Cardiac muscle cell (in vitro differentiated cells and primary cell): ENCODE measurements around the gene CFAP126. TPM values are rescaled to one million over a fixed set of nuclear protein-coding genes. Genes with fewer than 3 reads are reported as not detected.
A peak's percentile ranks its signal among the peaks of the same experiment; 100 is the strongest.

Experiments
- DNase-seq, 2 donors: peaks; one replicate each; pipeline versions ENCODE4 v3.0.0 to v3.0.0-alpha.2; 2010 to 2017; ENCODE audit warnings: low read depth in 1 of 2, low spot score in 1 of 2
- H3K27ac ChIP-seq: fragments of 200-600 bp; sonication (generic); 2 replicates; pipeline ENCODE4 v1.5.1; 2016
- H3K27me3 ChIP-seq: fragments of 200-600 bp; sonication (generic); 2 replicates; pipeline ENCODE4 v1.6.0; 2016; ENCODE audit warnings: control low read depth
- H3K36me3 ChIP-seq: fragments of 200-600 bp; sonication (generic); 2 replicates; pipeline ENCODE4 v1.5.1; 2016; ENCODE audit warnings: control low read depth
- H3K4me1 ChIP-seq: fragments of 200-600 bp; sonication (generic); 2 replicates; pipeline ENCODE4 v1.8.1; 2017; ENCODE audit warnings: low read depth, mild to moderate bottlenecking, mixed run types
- H3K4me3 ChIP-seq: fragments of 200-600 bp; sonication (generic); 2 replicates; pipeline ENCODE4 v1.5.1; 2016; ENCODE audit warnings: mild to moderate bottlenecking
- H3K9me3 ChIP-seq: fragments of 200-600 bp; sonication (generic); 2 replicates; pipeline ENCODE4 v1.5.1; 2017; ENCODE audit warnings: low read depth, mild to moderate bottlenecking, control low read depth
- polyA plus RNA-seq: library from polyadenylated mRNA; unstranded; fragments of >200 nt; fragmentation: Nextera tagmentation; extraction: Ambion mirVana; gene quantifications from 2 replicates; pipeline ENCODE4 v1.2.1, GENCODE V29; 2016
- total RNA-seq: library from RNA; depleted of rRNA; stranded (reverse); fragments of >200 nt; gene quantifications from 2 replicates; pipeline ENCODE4 v1.2.3, GENCODE V29; 2016
- TF ChIP-seq, protein P1 (sequence below): IDR thresholded peaks from 2 replicates; pipeline ENCODE4 v1.5.1; 2012; ENCODE audit warnings: low read depth, mild to moderate bottlenecking, low read length

CFAP126 gene
- total and polyA plus RNA-seq, 2 experiments from 2014 or later: not detected

DNA sequence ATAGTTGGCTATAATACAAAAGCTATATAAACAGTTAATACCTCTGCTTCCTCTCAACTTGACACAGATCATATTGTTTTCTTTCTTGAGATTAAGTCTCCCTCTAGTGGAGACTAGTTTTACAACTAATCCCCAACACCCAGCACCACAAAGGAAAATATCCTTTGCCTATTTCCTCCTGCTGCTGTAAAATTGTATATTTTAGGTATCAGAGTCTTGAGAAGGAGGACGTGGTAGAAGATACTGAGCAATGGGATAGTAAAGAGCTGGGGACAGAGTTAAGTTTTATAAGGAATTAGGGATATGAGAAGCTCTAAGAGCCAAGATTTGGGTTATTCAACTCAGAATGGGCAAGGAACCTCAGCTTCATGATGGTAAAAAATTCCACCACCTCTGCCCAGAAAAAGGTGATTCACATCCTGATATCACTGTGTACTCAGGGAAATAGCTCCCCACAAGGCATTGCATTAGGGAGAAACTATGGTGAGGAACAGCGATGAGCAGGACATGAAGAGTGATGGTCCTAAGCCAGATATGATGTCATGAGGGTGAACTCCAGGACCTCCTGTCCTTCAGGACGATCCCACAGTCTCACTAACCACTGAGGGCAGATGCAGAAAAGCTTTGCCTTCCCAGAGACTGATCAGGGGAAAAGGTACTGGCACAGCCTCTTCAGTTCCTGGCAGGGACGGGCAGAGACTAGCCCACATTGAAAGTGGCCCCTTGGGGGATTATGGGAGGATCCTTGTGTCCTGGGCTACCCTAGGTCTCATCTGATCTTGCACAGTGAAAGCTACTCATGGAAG is 14.7 kb upstream of the CFAP126 start:
- peak; percentile 65 to 81 for DNase-seq
- H3K27ac ChIP-seq: no peak overlapping the region
- H3K4me1 ChIP-seq: no peaks in the 10 kb centered on the region
- no peaks in the 10 kb centered on the region for H3K36me3 ChIP-seq
- no peak overlapping the region for H3K4me3 ChIP-seq
- TF ChIP-seq, protein P1, sequence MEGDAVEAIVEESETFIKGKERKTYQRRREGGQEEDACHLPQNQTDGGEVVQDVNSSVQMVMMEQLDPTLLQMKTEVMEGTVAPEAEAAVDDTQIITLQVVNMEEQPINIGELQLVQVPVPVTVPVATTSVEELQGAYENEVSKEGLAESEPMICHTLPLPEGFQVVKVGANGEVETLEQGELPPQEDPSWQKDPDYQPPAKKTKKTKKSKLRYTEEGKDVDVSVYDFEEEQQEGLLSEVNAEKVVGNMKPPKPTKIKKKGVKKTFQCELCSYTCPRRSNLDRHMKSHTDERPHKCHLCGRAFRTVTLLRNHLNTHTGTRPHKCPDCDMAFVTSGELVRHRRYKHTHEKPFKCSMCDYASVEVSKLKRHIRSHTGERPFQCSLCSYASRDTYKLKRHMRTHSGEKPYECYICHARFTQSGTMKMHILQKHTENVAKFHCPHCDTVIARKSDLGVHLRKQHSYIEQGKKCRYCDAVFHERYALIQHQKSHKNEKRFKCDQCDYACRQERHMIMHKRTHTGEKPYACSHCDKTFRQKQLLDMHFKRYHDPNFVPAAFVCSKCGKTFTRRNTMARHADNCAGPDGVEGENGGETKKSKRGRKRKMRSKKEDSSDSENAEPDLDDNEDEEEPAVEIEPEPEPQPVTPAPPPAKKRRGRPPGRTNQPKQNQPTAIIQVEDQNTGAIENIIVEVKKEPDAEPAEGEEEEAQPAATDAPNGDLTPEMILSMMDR: peak; percentile 62
- H3K27me3 ChIP-seq: no peaks in the 10 kb centered on the region
- no peaks in the 10 kb centered on the region for H3K9me3 ChIP-seq

DNA sequence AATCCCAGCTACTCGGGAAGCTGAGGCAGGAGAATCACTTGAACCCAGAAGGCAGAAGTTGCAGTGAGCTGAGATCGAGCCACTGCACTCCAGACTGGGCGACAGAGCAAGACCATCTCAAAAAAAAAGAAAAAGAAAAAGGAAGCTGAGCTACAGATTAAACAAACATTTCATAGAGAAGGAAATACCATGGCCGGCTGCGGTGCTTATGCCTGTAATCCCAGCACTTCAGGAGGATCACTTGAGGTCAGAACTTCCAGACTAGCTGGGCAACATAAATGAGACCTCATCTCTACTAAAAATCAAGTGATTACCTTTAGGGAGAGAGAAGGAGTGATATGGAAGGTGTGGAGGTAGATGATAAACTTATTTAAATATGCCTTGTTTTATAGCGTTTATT is 14.0 kb upstream of the CFAP126 start:
- TF ChIP-seq, protein P1: no peak
- no peaks in the 10 kb centered on the region for H3K36me3 ChIP-seq

DNA sequence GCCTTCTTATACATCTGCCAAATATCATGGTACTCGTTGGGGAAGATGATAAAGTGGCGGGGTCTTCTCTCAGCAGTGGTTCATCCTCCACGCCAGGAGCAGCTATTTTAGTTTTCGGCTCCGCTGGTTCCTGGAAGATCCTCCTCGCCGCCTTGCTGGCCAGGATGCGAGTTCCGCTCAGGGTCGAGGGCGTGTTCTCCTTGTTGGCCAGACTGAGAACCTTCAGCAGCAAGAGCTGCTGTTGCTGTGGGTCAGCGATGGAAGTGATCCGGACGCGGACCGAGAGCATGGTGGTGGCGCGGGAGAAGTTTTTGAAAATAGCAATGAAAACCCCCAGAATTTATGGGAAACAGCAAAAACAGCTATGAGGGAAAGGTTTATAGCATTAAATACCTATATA is 11.4 kb upstream of the CFAP126 start:
- H3K4me1 ChIP-seq: no peaks in the 10 kb centered on the region
- H3K9me3 ChIP-seq: no peaks in the 10 kb centered on the region
- H3K36me3 ChIP-seq: no peaks in the 10 kb centered on the region
- peak in 1 of 2 donors; percentile 47 for DNase-seq
- TF ChIP-seq, protein P1: no peak
- H3K27ac ChIP-seq: no peak overlapping the region
- H3K27me3 ChIP-seq: no peaks in the 10 kb centered on the region
- H3K4me3 ChIP-seq: no peak overlapping the region

More for the DNA sequence above, 14.0 kb upstream of the CFAP126 start:
- Histone ChIP-seq H3K4me3 (no peak overlapping the region), H3K9me3 (no peaks in the 10 kb centered on the region), H3K4me1 (no peaks in the 10 kb centered on the region), H3K27ac (no peak overlapping the region), H3K27me3 (no peaks in the 10 kb centered on the region)
- no peak for DNase-seq

DNA sequence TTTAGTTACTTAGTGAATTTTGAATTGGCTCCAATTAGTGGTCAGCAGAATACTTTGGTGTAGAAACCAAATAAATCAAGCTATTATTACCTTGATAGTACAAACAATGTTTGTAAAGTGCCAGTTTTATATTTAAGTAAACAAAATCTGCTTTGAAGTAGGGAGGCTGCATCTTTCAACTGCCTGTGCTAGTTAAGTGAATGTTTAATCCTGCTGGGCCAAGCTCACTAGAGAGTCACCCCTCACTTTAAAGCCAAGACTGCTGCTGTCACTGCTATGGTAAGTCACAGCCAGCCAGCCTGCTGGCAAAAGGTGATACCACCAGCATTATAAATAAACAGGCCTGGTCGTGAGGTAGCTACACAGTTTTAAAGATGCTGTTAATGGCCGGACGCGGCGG is 10.3 kb upstream of the CFAP126 start:
- Histone ChIP-seq H3K27me3 (no peaks in the 10 kb centered on the region), H3K36me3 (no peaks in the 10 kb centered on the region), H3K27ac (no peak overlapping the region), H3K9me3 (no peaks in the 10 kb centered on the region), H3K4me3 (no peak overlapping the region), H3K4me1 (no peaks in the 10 kb centered on the region)
- TF ChIP-seq, protein P1: no peak
- no peak for DNase-seq

DNA sequence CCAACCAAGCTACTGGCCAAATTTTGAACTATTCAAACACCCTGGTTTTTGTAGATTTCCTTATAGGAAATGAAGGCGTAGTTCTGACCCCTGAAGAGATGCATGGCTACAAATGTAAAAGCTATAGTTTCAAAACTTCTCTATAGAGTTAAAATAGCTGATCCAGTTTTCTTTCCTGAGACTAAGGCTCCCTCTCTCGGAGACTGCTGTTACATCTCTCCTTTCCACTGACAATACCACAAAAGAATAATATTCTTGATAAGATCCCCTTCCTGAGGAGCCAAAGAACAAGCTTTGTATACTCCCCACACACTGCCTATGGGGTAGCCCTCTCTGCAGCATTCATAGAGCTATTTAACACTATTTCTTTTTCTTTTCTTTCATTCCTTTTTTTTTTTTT is 6.7 kb upstream of the CFAP126 start:
- peak in 1 of 2 donors; percentile 46 for DNase-seq

More for the DNA sequence above, 6.7 kb upstream of the CFAP126 start:
- Histone ChIP-seq H3K9me3 (no peaks in the 10 kb centered on the region), H3K4me1 (no peaks in the 10 kb centered on the region), H3K36me3 (no peaks in the 10 kb centered on the region), H3K4me3 (no peak overlapping the region), H3K27me3 (no peaks in the 10 kb centered on the region), H3K27ac (no peak overlapping the region)
- TF ChIP-seq, protein P1: peak; percentile 38
